HepG2 (cell line): ENCODE data around the gene HOXA6. TPM values are rescaled to one million over a fixed set of nuclear protein-coding genes. Genes with fewer than 3 reads are reported as not detected.

ENCODE experiments used
- AGO1 ChIP-seq: fragments of 200-400 bp; formaldehyde crosslinking; IDR thresholded peaks from 2 replicates; pipeline ENCODE4 v1.6.1; 2017; ENCODE audit warnings: mild to moderate bottlenecking, low read depth, low read length, moderate library complexity; ENCODE audit not compliant: poor library complexity, severe bottlenecking
- BHLHE40 ChIP-seq: IDR thresholded peaks from 2 replicates; pipeline ENCODE4 v1.6.1; 2011; ENCODE audit warnings: low read length, improper control_type of control experiment
- EED ChIP-seq: sonication (generic); formaldehyde crosslinking; IDR thresholded peaks from 2 replicates; pipeline ENCODE4 v1.5.0; 2020; ENCODE audit warnings: mild to moderate bottlenecking, missing genetic modification reagents
- FIP1L1 ChIP-seq: fragments of 200-400 bp; formaldehyde crosslinking; IDR thresholded peaks from 2 replicates; pipeline ENCODE4 v1.6.1; 2018; ENCODE audit warnings: low read depth, mild to moderate bottlenecking, low read length, moderate library complexity, borderline replicate concordance; ENCODE audit not compliant: insufficient read depth
- FOSL1 ChIP-seq: sonication (generic); formaldehyde crosslinking; IDR thresholded peaks from 2 replicates; pipeline ENCODE4 v1.9.0; 2021; ENCODE audit warnings: missing genetic modification reagents, borderline replicate concordance
- GPBP1L1 ChIP-seq: sonication (generic); formaldehyde crosslinking; IDR thresholded peaks from 2 replicates; pipeline ENCODE4 v1.5.0; 2020; ENCODE audit warnings: mild to moderate bottlenecking, missing genetic modification reagents
- REL ChIP-seq: sonication (generic); formaldehyde crosslinking; conservative IDR thresholded peaks from 2 replicates; pipeline ENCODE4 v1.8.0; 2022; ENCODE audit warnings: mild to moderate bottlenecking, missing genetic modification reagents, moderate library complexity
- SIN3B ChIP-seq: fragments of 150-350 bp; IDR thresholded peaks from 2 replicates; pipeline ENCODE4 v1.6.1; 2014; ENCODE audit warnings: low read length
- TMF1 ChIP-seq: sonication (generic); formaldehyde crosslinking; IDR thresholded peaks from 2 replicates; pipeline ENCODE4 v1.8.1; 2022; ENCODE audit warnings: low read depth, missing genetic modification reagents
- ZBTB7A ChIP-seq: sonication (generic); formaldehyde crosslinking; IDR thresholded peaks from 2 replicates; pipeline ENCODE4 v1.8.0; 2022; ENCODE audit warnings: mild to moderate bottlenecking, missing genetic modification reagents
- ZFY ChIP-seq: sonication (generic); formaldehyde crosslinking; IDR thresholded peaks from 2 replicates; pipeline ENCODE4 v1.4.0; 2020; ENCODE audit warnings: missing genetic modification reagents
- ZNF124 ChIP-seq: sonication (generic); formaldehyde crosslinking; IDR thresholded peaks from 2 replicates; pipeline ENCODE4 v1.4.0; 2020; ENCODE audit warnings: missing genetic modification reagents
- ZNF136 ChIP-seq: sonication (generic); formaldehyde crosslinking; IDR thresholded peaks from 2 replicates; pipeline ENCODE4 v1.8.1; 2022; ENCODE audit warnings: low read depth, mild to moderate bottlenecking, moderate library complexity, missing genetic modification reagents
- ZNF207 ChIP-seq: fragments of 450-650 bp; IDR thresholded peaks from 2 replicates; pipeline ENCODE4 v1.6.1; 2016; ENCODE audit warnings: antibody characterized with exemption, borderline replicate concordance
- ZNF460 ChIP-seq: sonication (generic); formaldehyde crosslinking; IDR thresholded peaks from 2 replicates; pipeline ENCODE4 v1.5.1; 2020; ENCODE audit warnings: missing genetic modification reagents, mild to moderate bottlenecking, borderline replicate concordance
- ZNF570 ChIP-seq: sonication (generic); formaldehyde crosslinking; IDR thresholded peaks from 2 replicates; pipeline ENCODE4 v1.4.0; 2020; ENCODE audit warnings: mild to moderate bottlenecking, missing genetic modification reagents, borderline replicate concordance
- ZNF646 ChIP-seq: sonication (generic); formaldehyde crosslinking; IDR thresholded peaks from 2 replicates; pipeline ENCODE4 v1.9.0; 2021; ENCODE audit warnings: mild to moderate bottlenecking, missing genetic modification reagents
- ZNF878 ChIP-seq: sonication (generic); formaldehyde crosslinking; IDR thresholded peaks from 2 replicates; pipeline ENCODE4 v1.8.1; 2023; ENCODE audit warnings: mild to moderate bottlenecking, missing genetic modification reagents, moderate library complexity
- polyA plus RNA-seq, 8 experiments: library from polyadenylated mRNA; depleted of rRNA in 3 of 8; stranded (reverse) in 7 of 8; unstranded in 1 of 8; fragments of >200 nt; fragmentation: Illumina TruSeq in 4 of 8; extraction: Trizol in 4 of 8; gene quantifications; 2 replicates each; pipeline versions ENCODE4 v1.2.1 to v1.2.3, GENCODE V29; 2011 to 2016; ENCODE audit warnings: low read depth in 4 of 8, missing spikeins in 1 of 8, mixed read lengths in 1 of 8; ENCODE audit not compliant: insufficient read depth in 1 of 8
- total RNA-seq, 5 experiments: library from RNA; depleted of rRNA; stranded (reverse); fragments of >200 nt; fragmentation: Illumina TruSeq; extraction: Trizol; gene quantifications; 2 replicates each; pipeline ENCODE4 v1.2.3, GENCODE V29; 2016; ENCODE audit warnings: low read depth in 1 of 5
- TF ChIP-seq, protein P1 (sequence below): sonication (generic); formaldehyde crosslinking; IDR thresholded peaks from 2 replicates; pipeline ENCODE4 v1.8.0; 2022; ENCODE audit warnings: missing genetic modification reagents, mild to moderate bottlenecking, borderline replicate concordance
- TF ChIP-seq, protein P2 (sequence below): sonication (generic); formaldehyde crosslinking; conservative IDR thresholded peaks from 2 replicates; pipeline ENCODE4 v1.5.0; 2020; ENCODE audit warnings: missing genetic modification reagents

HOXA6 gene
- total and polyA plus RNA-seq, 2 of the 13 experiments (the other 11 are each of a cell fraction or from before 2014, with no cell fraction given), result 1.3 to 1.5 TPM

DNA sequence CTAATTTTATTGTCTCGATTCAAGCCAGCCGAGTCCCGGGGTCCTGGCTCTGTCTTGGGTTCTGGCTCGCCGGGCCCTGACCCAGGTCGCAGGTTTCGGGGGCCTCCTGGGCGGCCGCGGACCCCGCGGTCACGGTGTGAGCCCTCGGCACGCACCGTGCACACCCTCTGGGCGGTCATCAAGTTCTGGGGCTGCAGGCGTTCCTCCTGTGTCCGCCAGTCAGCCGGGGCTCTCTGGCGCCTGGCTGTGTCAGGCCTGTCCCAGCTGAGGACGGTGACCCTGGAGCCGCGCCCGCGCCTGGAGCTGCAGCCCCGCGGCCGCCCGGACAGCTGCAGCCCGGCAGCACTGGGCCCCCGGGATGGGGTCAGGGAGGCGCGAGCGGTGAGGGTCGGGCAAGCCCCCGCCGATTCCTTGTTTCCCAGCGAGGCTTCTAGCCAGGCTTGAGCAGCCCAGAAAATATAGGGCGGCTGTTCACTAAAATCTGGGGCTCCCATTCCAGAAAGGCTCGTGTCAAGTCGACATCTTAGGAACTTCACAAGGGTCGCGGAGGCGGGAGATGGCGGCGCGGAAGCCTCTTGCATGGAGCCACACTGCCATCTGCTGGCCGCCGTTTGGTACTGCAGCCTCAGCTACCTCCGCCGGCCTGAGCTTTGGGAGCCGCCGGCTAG is 13.1 kb upstream of the HOXA6 start (continued):
- TF ChIP-seq ZNF646 (CRISPR knock-in tag), result no peak
- TF ChIP-seq ZBTB7A, result peak; percentile 54; the same call in 1 of the 2 replicates
- TF ChIP-seq BHLHE40, result no peak
- no peak for TF ChIP-seq AGO1
- no peak for TF ChIP-seq ZNF878 (CRISPR knock-in tag)
- no peak for TF ChIP-seq SIN3B
- no peak for TF ChIP-seq FOSL1 (CRISPR knock-in tag)
- peak; percentile 55; the same call in 1 of the 2 replicates for TF ChIP-seq ZFY (CRISPR knock-in tag)
- TF ChIP-seq, protein P1, sequence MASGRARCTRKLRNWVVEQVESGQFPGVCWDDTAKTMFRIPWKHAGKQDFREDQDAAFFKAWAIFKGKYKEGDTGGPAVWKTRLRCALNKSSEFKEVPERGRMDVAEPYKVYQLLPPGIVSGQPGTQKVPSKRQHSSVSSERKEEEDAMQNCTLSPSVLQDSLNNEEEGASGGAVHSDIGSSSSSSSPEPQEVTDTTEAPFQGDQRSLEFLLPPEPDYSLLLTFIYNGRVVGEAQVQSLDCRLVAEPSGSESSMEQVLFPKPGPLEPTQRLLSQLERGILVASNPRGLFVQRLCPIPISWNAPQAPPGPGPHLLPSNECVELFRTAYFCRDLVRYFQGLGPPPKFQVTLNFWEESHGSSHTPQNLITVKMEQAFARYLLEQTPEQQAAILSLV (CRISPR knock-in tag), result no peak
- TF ChIP-seq FIP1L1, result no peak
- no peak for TF ChIP-seq TMF1 (CRISPR knock-in tag)
- TF ChIP-seq REL (CRISPR knock-in tag), result no peak
- TF ChIP-seq ZNF570 (CRISPR knock-in tag), result no peak
- TF ChIP-seq, protein P2, sequence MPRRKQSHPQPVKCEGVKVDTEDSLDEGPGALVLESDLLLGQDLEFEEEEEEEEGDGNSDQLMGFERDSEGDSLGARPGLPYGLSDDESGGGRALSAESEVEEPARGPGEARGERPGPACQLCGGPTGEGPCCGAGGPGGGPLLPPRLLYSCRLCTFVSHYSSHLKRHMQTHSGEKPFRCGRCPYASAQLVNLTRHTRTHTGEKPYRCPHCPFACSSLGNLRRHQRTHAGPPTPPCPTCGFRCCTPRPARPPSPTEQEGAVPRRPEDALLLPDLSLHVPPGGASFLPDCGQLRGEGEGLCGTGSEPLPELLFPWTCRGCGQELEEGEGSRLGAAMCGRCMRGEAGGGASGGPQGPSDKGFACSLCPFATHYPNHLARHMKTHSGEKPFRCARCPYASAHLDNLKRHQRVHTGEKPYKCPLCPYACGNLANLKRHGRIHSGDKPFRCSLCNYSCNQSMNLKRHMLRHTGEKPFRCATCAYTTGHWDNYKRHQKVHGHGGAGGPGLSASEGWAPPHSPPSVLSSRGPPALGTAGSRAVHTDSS (CRISPR knock-in tag), result no peak
- TF ChIP-seq EED, result no peak
- no peak for TF ChIP-seq ZNF136 (CRISPR knock-in tag)
- no peak for TF ChIP-seq ZNF460 (CRISPR knock-in tag)
- no peak for TF ChIP-seq ZNF124 (CRISPR knock-in tag)
- no peak for TF ChIP-seq GPBP1L1 (CRISPR knock-in tag)
- no peak for TF ChIP-seq ZNF207
